ACHN (cell line): ENCODE measurements around the gene SPIRE1.
"Not testable (repeated sequence)": the region's sequence is repeated elsewhere in the genome, so short reads cannot be mapped to it uniquely, and the experiment has no call there.

Experiments used
- DNase-seq: peaks from one replicate; pipeline ENCODE4 v3.0.0-alpha.2; 2015
- in situ Hi-C: cut with HindIII; loops from 2 replicates; pipeline ENCODE4 v1.10.0; 2017; ENCODE audit warnings: low sequenced_read_pairs, low pct_ligation_motif_present, low pct_unique_long_range_greater_than_20kb

The SPIRE1 gene

GRCh38 chr18:12652861-12653401, 5.0 kb downstream of the SPIRE1 start:
- in situ Hi-C loops: no loop called here

GRCh38 chr18:12651651-12652050, 6.3 kb downstream of the SPIRE1 start:
- no peak for DNase-seq
- in situ Hi-C loops: no loop called here

More at GRCh38 chr18:12652861-12653401, 5.0 kb downstream of the SPIRE1 start:
- DNase-seq: peak; percentile 11

GRCh38 chr18:12647773-12648172, 10.1 kb downstream of the SPIRE1 start:
- DNase-seq: no peak
- in situ Hi-C loops: no loop called here

- in situ Hi-C loops: no loop called here
- DNase-seq: no peak
These were observed 12.1 kb downstream of the SPIRE1 start for GRCh38 chr18:12645751-12646203.

GRCh38 chr18:12645254-12645653, 12.7 kb downstream of the SPIRE1 start:
- in situ Hi-C loops: no loop called here

GRCh38 chr18:12643756-12644155, 14.2 kb downstream of the SPIRE1 start:
- DNase-seq, in situ Hi-C loops: not testable (repeated sequence)

More at GRCh38 chr18:12645254-12645653, 12.7 kb downstream of the SPIRE1 start:
- DNase-seq: no peak

- in situ Hi-C loops: no loop called here
- no peak for DNase-seq
These were observed 17.1 kb downstream of the SPIRE1 start for GRCh38 chr18:12640881-12641200.

- in situ Hi-C loops: no loop called here
- DNase-seq: peak; percentile 75
These were observed 17.7 kb downstream of the SPIRE1 start for GRCh38 chr18:12639990-12640880.

- in situ Hi-C loops: no loop called here
- DNase-seq: no peak
These were observed 19.2 kb downstream of the SPIRE1 start for GRCh38 chr18:12638644-12639124.

GRCh38 chr18:12637901-12638643, 19.8 kb downstream of the SPIRE1 start:
- no peak for DNase-seq
- in situ Hi-C loops: no loop called here

GRCh38 chr18:12637393-12637792, 20.5 kb downstream of the SPIRE1 start:
- in situ Hi-C loops: no loop called here

GRCh38 chr18:12631831-12632477, 26.0 kb downstream of the SPIRE1 start:
- in situ Hi-C loops: no loop called here
- no peak for DNase-seq

More at GRCh38 chr18:12637393-12637792, 20.5 kb downstream of the SPIRE1 start:
- DNase-seq: no peak

- in situ Hi-C loops: no loop called here
- DNase-seq: peak; percentile 9
These were observed 27.8 kb downstream of the SPIRE1 start for GRCh38 chr18:12630136-12630535.

GRCh38 chr18:12628706-12629702, 28.9 kb downstream of the SPIRE1 start:
- in situ Hi-C loops: no loop called here

GRCh38 chr18:12627199-12627598, 30.7 kb downstream of the SPIRE1 start:
- DNase-seq, in situ Hi-C loops: not testable (repeated sequence)

More at GRCh38 chr18:12628706-12629702, 28.9 kb downstream of the SPIRE1 start:
- peak; percentile 70 for DNase-seq

- DNase-seq: no peak
- in situ Hi-C loops: no loop called here
These were observed 32.7 kb downstream of the SPIRE1 start for GRCh38 chr18:12625241-12625640.

GRCh38 chr18:12621742-12622306, 36.1 kb downstream of the SPIRE1 start:
- in situ Hi-C loops: no loop called here
- no peak for DNase-seq
